Measurements from ENCODE around the gene QKI.

- TF ChIP-seq CTCF (IDR thresholded peaks at IDR 0.05): no peak
- no peak for TF ChIP-seq POLR2A (IDR thresholded peaks at IDR 0.05)
Measured at GRCh38 chr6:163522033-163522432, 107.5 kb downstream of the QKI start.
